Fibroblast of upper back skin (primary cell): ENCODE results near the gene MAP3K4.

Experiments
- DNase-seq: peaks from one replicate; pipeline ENCODE4 v3.0.0-alpha.2; 2013

MAP3K4 gene

DNA sequence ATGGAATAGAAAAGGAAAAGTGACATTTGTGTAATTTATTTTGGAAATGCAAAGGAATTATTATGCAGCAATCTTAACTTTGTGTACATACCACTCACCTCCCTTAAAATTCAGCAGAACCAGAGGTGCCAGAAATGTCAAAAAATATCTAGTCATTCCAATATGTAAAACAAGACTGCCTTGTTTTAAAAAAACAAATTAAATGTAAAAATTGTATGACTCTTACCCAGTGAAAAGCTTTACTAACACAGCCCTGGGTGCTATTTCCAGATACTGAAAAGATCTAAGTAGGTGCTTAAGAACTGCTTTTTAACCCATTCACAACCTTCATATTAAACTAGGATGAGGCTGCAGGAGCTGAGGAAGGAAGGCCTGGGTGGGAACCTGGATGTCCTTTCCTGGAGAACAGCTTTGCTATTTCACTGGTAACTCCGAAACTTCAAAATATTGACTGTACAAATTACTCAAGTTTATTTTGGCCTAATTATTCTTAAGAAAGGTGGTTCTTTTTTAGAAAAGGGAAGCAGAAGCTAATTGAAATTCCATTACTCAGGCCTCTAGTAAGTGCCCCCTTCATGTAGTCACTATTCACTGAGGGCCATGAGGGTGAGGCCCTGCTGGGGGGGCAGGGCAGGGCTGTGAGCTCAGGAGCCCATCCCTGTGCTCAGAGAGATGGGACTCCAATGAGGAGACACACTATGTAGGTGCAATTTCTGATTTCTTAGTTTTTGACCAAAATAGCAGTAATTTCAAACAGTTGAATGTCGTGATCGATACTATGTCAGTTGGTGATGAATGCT, 139.6 kb downstream of the MAP3K4 start:
- DNase-seq, result no peak

DNA sequence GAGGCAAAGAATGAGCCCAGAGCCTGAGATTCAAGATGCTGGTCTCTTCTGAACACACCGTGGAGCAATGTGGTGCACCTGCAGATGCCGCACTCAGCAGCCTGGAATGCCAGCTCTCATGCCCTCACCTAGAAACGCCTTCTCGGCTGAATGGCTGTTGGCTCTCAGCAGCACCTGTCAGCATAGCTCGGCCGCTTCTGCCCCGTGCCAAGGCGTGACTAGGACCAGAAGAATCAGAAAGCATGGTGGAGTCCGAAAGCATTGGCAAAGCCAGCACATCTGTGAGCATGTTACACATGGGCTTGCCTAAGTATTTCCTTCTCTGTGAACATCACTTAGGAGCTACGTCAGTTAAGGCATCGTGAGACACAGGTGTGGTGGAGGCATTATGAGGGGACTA, 140.8 kb downstream of the MAP3K4 start:
- no peak for DNase-seq

DNA sequence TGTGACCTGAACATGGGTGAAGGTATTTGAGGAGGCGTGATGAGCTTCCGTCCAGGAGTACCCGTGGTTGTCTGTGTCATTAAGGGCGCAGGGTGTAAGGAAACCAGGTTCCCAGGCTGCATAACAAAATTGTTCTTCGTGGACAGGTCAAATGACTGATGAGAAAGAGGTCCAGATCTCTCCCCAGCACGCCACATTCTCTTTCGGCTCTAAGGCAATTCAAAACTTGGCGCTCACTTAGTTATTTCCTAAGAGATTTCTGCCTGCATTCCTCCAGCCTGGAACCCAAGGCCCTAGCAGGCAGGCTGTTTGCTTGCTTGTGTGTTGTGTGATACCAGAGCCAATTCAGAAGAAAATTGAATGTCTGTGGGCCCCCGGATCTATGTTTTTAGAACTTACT, 142.4 kb downstream of the MAP3K4 start:
- DNase-seq, result peak; percentile 25

DNA sequence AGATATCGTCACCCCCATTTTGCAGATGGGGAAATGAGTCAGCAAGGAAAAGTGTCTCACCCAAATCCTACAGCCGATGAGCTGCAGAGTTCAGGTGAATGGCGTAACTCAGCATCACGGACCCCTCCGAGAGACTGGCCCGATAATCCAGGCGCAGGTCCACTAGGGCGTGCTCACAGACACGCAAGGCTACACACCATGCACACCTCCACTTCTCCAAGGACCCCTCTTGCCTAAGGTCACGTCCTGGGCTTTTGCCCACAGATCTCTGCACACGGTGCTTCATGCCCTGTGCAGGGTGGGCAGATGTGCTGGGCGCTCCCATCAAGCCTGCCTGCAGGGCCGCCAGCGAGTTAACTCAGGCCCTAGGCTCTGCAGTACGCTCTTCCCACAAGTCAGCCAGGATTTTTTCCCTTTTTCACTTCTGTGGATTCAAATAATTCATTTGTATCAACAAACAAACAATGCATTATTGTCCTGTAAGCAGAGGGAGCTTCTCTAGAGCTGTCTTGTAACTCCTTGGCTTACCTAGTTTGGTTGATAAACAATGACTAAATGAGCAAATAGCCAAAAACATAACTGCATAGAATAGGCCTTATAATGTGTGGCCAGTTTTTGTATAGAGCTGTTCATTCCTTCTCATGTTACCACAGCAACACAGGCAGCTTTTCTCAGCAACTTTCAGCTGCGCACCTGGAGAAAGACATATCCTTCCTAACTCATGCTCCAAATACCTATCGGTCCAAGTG, 143.2 kb downstream of the MAP3K4 start:
- DNase-seq, result no peak

DNA sequence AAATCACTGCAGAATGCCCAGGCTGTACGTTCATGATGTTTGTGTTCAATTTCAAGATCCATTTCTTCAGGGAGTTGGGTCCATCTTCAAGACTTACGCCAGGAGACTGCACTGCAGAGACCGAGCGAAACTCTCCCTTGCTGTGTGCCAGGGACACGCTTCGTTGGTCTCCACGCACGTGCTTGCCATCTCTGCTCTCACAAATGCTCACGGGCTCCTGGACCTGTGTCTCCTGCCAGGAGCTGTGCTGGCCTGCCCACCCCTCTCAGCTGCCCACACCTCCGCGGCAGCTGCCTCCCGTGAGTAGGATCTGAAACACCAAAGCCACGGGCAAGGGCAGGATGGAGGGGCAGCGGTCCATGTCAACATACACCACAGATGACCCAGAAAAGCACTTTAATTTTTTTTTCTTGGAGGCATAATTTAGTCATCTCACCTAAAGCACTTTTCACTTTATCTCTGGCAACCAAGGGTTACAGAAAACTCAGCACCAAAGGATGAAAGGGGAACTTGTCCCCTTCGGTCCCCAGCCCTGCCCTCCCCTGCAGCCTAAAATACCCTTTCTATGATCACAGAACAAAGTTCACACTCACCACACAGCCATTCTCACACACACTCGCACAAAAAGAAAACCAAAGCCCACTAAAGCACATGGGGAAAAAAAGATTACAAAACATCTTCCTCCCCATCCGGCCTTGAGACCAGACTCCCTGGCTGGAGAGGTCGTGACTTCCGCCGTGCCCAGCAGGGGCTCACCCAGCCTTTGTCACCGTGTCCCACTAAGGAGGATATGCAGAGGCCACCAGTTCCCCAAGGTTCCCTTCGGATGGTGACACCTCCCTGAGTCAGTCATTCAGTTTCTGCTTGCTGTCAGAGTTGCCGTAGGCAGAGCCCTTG, 144.4 kb downstream of the MAP3K4 start:
- no peak for DNase-seq

DNA sequence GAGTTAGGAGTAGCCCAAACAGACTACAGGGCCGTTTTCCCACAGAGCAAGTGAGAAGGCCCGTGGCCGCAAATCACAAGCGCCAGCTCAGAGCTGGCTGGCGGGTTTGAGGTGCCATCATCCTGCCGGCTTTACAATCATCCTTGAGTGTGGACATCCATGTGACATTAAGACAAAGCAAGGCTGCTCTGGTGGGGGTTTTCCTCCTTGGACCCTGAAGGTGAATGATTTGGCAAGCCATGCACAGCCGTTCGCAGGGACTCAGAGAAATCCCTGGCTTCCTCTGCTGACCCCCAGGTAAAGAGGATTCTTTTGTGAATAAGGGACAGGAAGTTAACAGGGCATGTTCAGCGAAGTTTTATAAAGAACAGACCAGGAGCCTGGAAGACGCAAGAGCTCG, 145.1 kb downstream of the MAP3K4 start:
- no peak for DNase-seq

DNA sequence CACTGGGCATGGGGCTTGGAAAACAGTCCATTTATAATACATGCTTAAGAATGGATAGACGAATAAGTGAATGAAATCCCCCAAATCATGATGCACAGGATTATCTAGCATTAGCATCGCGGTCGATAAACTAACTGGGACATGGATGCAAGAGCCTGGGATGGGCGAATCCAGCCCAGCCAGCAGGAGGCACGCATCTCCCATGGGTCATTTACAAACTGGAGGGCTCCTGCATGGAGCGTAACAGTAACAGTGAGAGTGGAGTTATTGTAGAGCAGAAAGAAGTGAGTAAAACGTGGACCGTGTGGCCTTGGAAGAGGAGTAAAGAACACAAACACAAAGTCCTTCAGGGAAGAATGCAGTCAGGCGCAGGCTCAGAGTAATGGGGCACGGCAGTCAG, 145.8 kb downstream of the MAP3K4 start:
- no peak for DNase-seq

DNA sequence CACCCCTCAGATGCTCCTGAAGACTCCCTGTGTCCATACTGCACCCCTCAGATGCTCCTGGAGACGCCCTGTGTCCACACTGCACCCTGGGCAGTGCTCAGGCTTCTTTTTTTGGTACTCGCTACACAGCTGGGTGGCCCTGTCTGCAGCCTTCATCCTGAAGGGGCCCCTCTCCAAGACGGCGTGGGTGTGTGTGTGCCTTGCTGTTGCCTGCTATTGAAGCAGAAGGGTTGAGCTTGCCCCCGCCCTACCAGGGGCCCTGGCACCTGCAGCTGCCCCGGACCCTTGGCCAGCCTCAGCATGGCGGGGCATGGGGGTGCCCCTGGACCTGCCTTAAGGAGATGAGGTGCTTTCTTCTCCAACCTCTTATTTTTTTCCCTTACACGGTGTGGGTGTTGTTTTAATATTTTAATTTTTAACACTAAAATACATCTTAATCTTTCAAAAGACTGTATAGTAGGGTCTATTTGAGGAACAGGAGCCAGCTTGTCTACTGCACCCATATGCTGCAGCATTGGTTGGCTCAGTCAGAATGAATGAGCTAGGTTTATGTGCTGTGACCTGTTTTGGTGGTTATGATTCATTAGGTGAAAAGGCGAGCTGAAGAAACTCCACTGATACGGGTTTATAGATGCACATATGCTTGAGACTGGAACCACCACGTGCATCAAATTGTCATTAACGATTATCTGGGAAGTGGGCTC, 146.4 kb downstream of the MAP3K4 start:
- peak; percentile 18 for DNase-seq

DNA sequence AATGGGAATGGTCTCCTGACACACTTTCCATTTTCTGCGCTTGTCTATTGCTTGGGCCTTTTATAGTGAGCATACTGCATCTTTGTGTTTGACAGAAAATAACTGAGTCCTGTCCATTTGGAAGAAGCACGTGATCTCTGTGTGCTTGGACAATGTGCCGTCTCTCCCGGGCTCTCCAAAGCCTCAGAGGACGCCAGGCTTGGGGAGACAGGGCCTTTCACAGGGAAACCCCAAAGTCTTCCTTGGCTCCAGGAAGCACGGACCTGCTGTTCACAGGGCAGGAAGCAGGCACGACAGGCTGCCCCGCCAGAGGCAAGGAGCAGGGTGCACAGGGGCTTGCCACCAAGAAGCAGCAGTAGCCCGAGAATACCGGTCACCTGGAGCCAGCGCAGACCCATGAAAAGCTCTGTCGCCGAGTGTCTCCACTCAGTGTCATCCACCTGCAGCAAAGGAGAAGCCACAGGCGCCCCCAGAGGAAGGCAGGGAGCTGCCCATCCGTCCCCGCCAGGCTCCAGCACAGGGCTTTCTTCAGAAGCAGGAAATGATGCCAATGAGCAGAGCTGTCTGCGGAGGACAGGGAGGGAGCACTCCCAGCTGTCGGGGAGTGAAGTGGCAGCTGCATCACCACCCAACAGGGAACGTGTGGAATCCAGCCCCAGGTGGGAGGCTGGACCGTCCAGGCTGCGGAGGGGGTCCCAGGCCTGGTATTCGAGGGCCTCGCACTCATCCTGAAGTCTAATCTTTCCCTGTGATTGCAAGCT, 147.2 kb downstream of the MAP3K4 start:
- no peak for DNase-seq

DNA sequence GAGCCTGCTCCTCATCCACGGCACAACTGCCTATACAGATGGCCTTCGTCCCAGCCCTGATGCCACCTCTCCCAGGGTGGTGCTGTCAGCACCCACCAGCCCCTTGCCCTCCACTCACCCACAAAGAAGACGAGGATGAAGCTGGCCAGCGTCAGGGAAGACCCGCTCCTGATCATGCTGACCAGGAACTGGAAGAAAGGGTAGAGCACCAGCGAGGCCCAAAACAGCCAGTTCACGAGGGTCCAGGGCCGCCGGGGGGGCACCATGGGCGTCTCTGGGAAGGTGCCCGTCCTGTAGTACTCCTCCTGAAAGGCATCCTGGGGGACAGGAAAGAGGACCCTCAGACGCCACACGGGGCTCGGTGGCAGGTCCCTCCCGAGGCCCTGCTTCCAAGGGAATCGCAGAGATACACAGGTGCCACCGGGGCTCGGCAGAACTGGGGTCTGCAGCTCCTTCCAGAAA, 147.8 kb downstream of the MAP3K4 start:
- DNase-seq, result no peak

DNA sequence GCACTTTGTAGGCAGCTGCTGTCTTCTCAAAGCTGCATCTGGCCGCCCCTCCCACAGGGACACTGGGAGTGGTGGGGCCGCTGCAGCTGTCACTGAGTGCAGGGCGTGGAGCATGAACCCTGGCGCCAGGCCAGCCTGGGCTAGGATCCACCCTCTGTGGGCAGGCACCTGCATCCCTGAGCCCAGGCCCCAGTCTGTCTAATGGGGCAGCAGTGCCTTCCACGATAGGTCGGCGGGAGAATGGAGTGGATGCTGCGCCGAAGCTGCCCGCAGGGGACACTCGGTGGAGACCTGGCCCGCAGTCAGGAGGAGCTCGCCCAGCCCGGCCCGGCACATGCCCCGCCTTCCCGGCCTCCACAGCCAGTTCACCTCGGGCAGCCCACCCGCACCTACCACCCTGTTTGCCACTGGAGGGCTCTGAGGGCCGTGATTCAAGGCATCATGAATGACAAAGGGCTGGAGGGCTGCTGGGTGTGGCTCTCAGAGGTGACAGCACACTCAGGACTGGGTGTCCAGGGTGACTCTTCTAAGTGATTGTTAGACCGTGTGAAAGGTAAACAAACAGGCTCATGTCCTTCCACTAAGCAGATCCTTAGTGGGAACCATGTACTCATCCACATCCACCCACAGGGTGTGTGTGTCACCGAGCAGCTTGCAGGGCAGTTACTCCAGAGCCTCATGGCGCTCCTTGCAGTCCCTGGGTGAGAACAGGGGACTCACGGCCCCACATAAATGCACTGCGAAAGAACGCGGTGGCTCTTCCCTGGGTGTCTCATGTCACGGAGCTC, 148.4 kb downstream of the MAP3K4 start:
- DNase-seq, result no peak

DNA sequence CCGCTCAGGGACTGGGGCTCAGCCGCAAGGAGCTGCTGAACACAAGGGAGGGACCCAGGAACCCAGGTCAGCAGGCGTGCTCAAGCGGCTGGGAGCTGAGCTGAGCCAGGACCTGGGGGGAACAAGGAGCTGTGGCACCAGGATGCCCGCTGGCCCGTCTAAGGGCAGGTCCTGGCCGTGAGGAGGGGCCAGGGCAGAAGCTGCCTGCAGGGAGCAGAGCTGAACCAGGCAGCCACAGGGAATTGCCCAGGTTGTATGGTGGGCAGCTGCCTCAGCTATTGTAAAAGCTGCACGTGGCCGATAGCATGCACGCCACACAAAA, 148.9 kb downstream of the MAP3K4 start:
- no peak for DNase-seq

DNA sequence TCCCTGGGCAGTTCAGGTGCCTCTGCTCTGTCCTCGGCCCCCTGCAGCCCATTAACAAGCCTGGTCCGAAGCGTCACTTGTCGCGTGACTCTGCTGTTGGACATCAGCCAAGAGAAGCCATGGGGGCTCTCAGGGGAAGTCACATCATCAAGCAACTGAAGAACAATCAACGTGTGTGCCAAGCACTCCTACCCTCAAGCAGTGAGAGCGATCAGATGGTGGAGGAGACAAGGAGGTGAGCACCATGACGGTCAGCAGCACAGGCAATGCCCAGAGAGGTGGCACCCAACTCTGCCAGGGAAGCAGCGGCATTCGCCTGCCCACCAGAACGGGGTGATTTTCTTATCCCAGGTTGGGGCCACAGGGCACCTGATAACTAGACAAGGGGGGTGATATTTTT, 149.6 kb downstream of the MAP3K4 start:
- no peak for DNase-seq

DNA sequence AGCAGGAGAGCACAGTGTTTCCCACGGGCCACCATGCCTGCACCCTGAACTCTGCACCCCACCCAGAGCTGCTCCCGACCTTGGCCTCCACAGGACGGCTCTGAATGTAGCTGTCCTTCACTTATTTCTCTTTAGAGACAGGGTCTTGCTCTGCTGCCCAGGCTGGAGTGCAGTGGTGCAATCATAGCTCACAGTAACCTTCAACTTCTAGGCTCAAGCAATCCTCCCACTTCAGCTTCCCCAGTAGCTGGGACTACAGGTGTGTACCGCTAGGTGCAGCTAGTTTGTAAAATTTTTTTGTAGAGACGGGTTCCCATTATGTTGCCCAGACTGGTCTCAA, 151.4 kb downstream of the MAP3K4 start:
- DNase-seq, result no peak

DNA sequence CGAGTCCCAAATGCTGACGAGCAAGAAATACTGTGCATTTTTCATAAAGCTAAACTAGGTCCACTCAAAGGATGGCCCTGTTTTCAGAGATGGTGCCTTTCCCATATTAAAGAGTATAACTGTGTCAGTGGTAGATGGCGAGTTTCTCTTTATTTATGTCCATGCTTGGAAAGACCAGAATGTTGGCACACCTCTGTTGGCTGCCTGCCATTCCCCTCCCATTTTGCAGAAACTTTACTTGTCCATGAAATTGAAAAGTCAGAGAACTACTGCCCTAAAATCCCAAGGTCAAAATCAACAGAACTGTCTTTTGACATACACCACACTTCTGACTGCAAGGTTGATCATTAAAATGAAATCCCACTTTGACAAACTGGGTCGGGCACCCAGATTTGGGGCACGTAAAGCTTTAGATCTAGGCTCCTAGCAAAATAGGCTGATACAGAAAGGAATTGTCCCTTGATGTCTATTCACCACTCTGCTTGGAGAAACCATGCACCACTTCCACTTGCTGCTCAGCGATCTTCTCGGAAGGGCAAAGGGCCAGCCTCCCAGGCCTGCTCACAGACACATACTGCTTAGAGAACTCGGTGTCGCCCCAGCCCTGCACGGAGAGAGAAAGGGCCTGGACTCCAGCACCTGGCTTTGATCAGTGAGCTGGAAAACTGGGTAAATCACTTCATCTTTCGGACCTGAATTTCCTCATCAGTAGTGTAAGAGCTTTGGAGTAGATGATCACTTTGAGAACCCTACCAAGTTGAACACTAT, 152.3 kb downstream of the MAP3K4 start:
- DNase-seq, result no peak

DNA sequence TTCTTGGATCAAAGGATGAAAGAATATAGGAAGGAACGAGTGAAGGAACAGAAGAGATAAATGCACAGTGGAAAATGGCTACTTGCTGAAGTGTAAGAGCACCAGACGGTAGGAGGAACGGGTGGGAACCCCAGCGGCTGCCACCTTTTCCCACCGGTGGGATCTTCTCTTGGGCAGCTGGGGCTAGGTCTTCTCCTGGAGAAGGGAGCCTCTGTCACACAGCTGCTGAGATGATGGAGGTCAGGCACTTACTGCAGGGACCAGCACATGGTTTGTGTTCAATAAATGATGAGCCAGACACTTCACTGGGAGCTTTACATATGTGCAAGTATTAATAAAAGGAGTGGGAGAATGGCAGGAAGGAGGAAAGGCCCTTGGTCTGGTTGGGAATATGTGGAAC, 158.6 kb downstream of the MAP3K4 start:
- DNase-seq, result no peak

DNA sequence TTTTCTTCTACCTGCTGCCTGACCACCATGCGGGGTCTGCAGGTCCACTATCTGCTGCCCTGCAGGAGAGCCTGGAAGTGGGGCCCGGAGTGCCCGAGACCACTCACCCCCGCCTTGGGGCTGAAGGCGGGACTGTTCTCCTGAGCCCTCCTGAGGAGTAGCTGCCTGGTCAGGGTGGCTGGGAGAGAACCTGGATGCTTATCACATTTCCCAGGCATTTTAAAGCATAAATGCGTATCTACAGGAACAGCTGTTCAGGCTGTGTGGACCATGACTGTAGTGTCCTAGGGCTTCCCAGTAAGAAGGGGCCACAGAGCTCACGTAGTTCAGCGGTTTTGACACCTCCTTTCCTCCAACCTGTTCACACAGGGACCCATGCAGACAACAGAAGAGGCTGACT, 159.0 kb downstream of the MAP3K4 start:
- no peak for DNase-seq

DNA sequence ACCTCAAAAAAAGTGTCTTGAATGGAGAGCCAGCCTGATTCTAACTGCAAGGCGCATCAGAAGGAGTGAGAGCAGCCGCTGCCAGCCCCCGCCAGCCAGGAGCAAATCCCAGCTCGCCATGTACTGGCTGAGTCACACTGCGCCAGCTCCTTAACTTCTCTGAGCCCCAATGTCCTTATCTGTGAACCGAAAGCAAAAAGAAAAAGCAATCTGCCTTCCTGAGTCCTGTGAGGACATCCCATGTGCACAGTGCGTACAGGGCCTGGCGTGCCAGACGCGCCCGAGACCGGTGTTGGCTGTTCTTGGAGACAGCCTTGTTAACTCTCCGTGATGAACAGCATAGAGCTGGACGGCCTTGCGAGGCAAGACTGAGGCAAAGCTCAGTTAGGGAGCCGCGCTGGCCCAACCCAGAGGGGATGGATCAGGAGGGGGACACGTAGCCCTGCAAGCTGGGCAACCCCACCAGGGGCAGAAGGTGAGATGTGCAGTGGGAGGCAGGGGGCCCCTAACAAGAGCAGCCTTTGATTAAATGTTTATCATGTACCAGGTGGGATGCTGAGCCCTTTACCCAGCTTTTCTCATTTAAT, 159.6 kb downstream of the MAP3K4 start:
- no peak for DNase-seq

DNA sequence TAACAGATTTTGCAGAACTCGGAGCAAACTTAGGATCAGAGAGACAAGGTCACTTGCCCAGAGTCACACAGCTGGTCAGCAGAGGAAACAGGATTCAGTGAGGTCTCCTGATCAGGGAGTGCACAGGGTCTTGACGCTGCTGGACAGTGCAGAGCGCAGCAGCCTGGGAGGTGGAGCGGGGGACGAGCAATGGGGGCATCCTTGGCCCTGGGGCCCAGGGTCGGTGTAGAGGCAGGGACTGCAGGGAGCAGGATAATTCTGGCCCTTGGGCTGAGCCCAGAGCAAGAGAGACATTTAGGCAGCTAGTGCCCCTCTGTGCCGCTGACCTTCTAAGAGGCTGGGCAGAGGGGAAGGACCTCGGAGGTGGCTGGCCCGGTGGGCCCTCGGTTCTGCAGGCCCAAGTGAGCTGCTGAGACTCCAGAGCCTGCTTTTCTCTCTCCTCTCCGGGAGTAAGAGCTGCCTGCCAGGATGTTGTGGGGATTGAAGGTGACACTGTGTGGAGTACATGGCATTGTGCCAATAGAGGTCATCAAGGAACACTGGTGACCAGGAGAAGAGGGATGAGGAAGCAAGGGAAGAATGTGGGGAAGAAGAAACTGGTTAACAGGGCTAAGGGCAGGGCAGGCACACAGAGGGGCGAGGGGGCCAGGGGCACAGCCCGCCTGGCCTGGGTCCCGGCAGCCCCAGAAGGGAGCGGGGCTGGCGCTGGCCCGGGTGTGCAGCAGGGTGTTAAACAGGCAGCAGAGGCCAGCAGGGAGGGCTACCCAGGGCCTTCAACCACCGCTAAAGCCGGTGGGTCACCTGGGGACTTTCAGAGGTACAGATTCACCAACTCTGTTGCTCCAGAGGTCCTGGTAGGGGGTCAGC, 160.3 kb downstream of the MAP3K4 start:
- no peak for DNase-seq
